GM12892 (cell line): ENCODE results near the gene SOBP.

Experiments
- DNase-seq: peaks from one replicate; pipeline ENCODE4 v3.0.0; 2011; ENCODE audit not compliant: insufficient read length
- FAIRE-seq: peaks from 2 replicates; lab custom pipeline; 2011; peaks lifted over from hg19 to GRCh38; lab: Jason Lieb, UNC
- POLR2A ChIP-seq: IDR thresholded peaks from 2 replicates; pipeline ENCODE4 v1.6.1; 2011; ENCODE audit warnings: low read depth, low read length, control low read depth
- POLR2AphosphoS5 ChIP-seq: IDR thresholded peaks from 2 replicates; pipeline ENCODE4 v1.6.1; 2011; ENCODE audit warnings: low read depth, low read length, control low read depth
- TAF1 ChIP-seq: IDR thresholded peaks from 2 replicates; pipeline ENCODE4 v1.6.1; 2011; ENCODE audit warnings: low read depth, mild to moderate bottlenecking, control low read depth, low read length, borderline replicate concordance

The SOBP gene

GRCh38 chr6:107692351-107692750 is 202.4 kb downstream of the SOBP start:
- DNase-seq, result no peak
- TF ChIP-seq POLR2A (no peak), POLR2AphosphoS5 (no peak), TAF1 (no peak)
- no peak for FAIRE-seq

- TF ChIP-seq TAF1, result no peak
- TF ChIP-seq POLR2AphosphoS5, result no peak
- TF ChIP-seq POLR2A, result no peak
- no peak for FAIRE-seq
- DNase-seq, result no peak
Observed at GRCh38 chr6:107695061-107695720, 205.3 kb downstream of the SOBP start.

- TF ChIP-seq POLR2A (no peak), TAF1 (no peak), POLR2AphosphoS5 (no peak)
- no peak for FAIRE-seq
- DNase-seq, result no peak
Observed at GRCh38 chr6:107697682-107698081, 207.8 kb downstream of the SOBP start.

GRCh38 chr6:107698146-107698545 is 208.2 kb downstream of the SOBP start:
- no peak for TF ChIP-seq POLR2AphosphoS5
- TF ChIP-seq POLR2A, result no peak
- TF ChIP-seq TAF1, result no peak
- DNase-seq, result no peak
- FAIRE-seq, result no peak

- DNase-seq (no peak), FAIRE-seq (no peak)
- TF ChIP-seq TAF1 (no peak), POLR2A (no peak), POLR2AphosphoS5 (no peak)
Observed at GRCh38 chr6:107699254-107699653, 209.3 kb downstream of the SOBP start.

- no peak for DNase-seq
- no peak for FAIRE-seq
- no peak for TF ChIP-seq TAF1
- TF ChIP-seq POLR2AphosphoS5, result no peak
Observed at GRCh38 chr6:107699697-107700325, 209.9 kb downstream of the SOBP start.

GRCh38 chr6:107703606-107704005 is 213.7 kb downstream of the SOBP start:
- DNase-seq (no peak), FAIRE-seq (no peak)
- TF ChIP-seq POLR2AphosphoS5, result no peak
- TF ChIP-seq TAF1, result no peak
- TF ChIP-seq POLR2A, result no peak

GRCh38 chr6:107704347-107705013 is 214.6 kb downstream of the SOBP start:
- TF ChIP-seq TAF1, result no peak
- TF ChIP-seq POLR2AphosphoS5, result no peak
- TF ChIP-seq POLR2A, result no peak
- DNase-seq, result no peak
- peak; percentile 61 for FAIRE-seq

- TF ChIP-seq POLR2A (no peak), POLR2AphosphoS5 (no peak), TAF1 (no peak)
- FAIRE-seq, result no peak
- DNase-seq, result no peak
Observed at GRCh38 chr6:107706516-107707115, 216.7 kb downstream of the SOBP start.

GRCh38 chr6:107707346-107708275 is 217.7 kb downstream of the SOBP start:
- FAIRE-seq, result no peak
- no peak for DNase-seq
- TF ChIP-seq TAF1, result no peak
- TF ChIP-seq POLR2A, result no peak
- TF ChIP-seq POLR2AphosphoS5, result no peak
